ENCODE results near the gene PRRT1. TPM values are rescaled to one million over a fixed set of nuclear protein-coding genes. Genes with fewer than 3 reads are reported as not detected.
"Not testable (repeated sequence)": the region's sequence is repeated elsewhere in the genome, so short reads cannot be mapped to it uniquely, and the experiment has no call there.

Gene PRRT1
- total RNA-seq, 1 donor: under 0.01 TPM

DNA sequence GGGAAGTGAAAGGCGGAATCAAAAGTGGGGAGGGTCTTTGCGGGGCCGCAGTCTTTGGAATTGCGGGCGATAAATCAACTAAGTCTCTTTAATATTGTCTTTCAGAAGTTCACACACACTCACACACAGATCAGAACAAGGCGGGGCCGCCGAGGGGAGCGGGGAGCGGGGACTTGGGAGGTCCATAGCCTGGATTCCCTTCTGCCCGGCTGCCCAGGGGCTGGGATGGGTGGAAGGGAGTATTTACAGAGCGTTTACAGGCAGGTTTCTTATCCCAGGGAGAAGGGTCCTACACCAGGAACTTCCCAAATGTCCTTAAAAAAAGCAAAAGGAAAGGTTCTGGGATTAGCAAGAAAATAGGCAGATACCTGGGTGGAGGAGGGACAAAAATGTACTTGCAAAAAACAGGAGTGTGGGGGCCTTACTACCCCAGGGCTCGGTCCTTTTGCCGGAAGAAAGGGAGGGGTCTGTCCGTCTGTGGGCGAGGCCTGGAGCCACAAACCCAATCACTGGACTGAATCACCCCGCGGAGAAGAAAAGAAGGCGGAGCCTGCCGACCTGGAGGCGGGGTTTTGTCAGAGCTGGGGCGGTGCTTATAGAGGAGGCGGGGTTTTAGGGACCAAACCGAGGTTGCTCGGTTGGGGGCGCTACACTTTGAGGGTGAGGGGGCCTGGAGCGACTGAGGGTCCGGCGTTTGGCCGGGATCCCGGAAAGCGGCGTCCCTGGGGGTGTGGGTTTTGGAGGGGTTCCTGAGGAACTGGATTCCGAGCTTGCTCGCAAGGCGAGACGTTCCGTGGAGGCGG is 3.2 kb downstream of the PRRT1 start:
- Histone ChIP-seq H3K4me1 (ENCODE audit: insufficient read depth, low read length) (peaks cover 15% of the 10 kb centered on the region), H3K79me2 (ENCODE audit: insufficient read depth, low read length) (no peaks in the 10 kb centered on the region), H4K20me1 (ENCODE audit: insufficient read depth, low read length) (no peaks in the 10 kb centered on the region), H3K27ac (ENCODE audit: low read depth, low read length) (no peak overlapping the region), H3K4me3 (ENCODE audit: insufficient read depth, low read length) (peak overlapping the region; percentile 52), H3K27me3 (ENCODE audit: insufficient read depth, low read length) (peaks cover 39% of the 10 kb centered on the region), H2AFZ (ENCODE audit: low read length) (no peak overlapping the region), H3K36me3 (ENCODE audit: insufficient read depth, low read length) (no peaks in the 10 kb centered on the region), H3K9me3 (ENCODE audit: low read depth, low read length) (no peaks in the 10 kb centered on the region), H3K4me2 (ENCODE audit: insufficient read depth, low read length) (peak overlapping the region; percentile 43)
- TF ChIP-seq, protein P1, sequence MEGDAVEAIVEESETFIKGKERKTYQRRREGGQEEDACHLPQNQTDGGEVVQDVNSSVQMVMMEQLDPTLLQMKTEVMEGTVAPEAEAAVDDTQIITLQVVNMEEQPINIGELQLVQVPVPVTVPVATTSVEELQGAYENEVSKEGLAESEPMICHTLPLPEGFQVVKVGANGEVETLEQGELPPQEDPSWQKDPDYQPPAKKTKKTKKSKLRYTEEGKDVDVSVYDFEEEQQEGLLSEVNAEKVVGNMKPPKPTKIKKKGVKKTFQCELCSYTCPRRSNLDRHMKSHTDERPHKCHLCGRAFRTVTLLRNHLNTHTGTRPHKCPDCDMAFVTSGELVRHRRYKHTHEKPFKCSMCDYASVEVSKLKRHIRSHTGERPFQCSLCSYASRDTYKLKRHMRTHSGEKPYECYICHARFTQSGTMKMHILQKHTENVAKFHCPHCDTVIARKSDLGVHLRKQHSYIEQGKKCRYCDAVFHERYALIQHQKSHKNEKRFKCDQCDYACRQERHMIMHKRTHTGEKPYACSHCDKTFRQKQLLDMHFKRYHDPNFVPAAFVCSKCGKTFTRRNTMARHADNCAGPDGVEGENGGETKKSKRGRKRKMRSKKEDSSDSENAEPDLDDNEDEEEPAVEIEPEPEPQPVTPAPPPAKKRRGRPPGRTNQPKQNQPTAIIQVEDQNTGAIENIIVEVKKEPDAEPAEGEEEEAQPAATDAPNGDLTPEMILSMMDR (IDR thresholded peaks at IDR 0.05; ENCODE audit: extremely low read depth, low read depth, low read length): no peak
- DNase-seq (ENCODE audit: insufficient read length, low spot score, missing footprints): peak; percentile 62

DNA sequence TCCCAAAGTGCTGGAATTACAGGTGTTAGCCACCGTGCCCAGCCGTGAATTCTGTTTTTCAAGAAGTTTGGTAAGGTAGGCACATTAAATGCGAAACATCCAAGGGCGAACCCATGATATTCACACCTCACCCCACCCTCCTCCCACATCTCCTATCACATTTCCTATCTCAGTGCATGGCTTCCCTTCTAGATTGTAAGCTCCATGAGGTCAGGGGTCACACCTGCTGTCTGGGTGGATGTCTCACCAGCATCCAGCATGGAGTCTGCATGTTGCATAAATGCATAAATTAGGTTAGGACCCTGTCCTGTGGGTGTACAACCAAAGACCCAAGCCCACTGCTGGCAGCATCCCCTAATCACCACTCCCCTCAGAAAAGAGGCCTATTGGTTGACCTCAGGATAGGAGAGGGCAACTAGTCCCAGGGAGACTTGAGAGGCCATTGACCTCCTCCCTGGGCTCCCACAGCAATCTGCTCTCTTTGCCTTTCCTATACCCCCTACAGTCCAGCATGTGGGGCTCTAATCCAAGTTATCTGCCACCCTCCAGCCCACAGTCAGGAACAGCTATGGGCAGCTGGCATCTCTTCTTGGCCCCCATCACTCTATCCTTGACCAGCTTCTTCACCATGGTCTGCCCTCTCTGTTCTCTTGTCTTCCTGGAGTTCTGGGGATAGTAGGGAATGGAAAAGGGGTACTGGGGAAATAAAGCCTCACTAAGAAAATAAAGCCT is 4.2 kb downstream of the PRRT1 start:
- H2AFZ ChIP-seq (ENCODE audit: low read length): no peak overlapping the region
- TF ChIP-seq, protein P1 (IDR thresholded peaks at IDR 0.05; ENCODE audit: extremely low read depth, low read depth, low read length): no peak
- no peaks in the 10 kb centered on the region for H3K36me3 ChIP-seq (ENCODE audit: insufficient read depth, low read length)
- no peak overlapping the region for H3K4me3 ChIP-seq (ENCODE audit: insufficient read depth, low read length)
- no peak overlapping the region for H3K4me2 ChIP-seq (ENCODE audit: insufficient read depth, low read length)
- H3K27ac ChIP-seq (ENCODE audit: low read depth, low read length): no peak overlapping the region
- peaks cover 39% of the 10 kb centered on the region for H3K27me3 ChIP-seq (ENCODE audit: insufficient read depth, low read length)
- no peaks in the 10 kb centered on the region for H3K9me3 ChIP-seq (ENCODE audit: low read depth, low read length)
- no peaks in the 10 kb centered on the region for H3K79me2 ChIP-seq (ENCODE audit: insufficient read depth, low read length)
- peaks cover 7% of the 10 kb centered on the region for H3K4me1 ChIP-seq (ENCODE audit: insufficient read depth, low read length)
- H4K20me1 ChIP-seq (ENCODE audit: insufficient read depth, low read length): no peaks in the 10 kb centered on the region
- DNase-seq (ENCODE audit: insufficient read length, low spot score, missing footprints): no peak

DNA sequence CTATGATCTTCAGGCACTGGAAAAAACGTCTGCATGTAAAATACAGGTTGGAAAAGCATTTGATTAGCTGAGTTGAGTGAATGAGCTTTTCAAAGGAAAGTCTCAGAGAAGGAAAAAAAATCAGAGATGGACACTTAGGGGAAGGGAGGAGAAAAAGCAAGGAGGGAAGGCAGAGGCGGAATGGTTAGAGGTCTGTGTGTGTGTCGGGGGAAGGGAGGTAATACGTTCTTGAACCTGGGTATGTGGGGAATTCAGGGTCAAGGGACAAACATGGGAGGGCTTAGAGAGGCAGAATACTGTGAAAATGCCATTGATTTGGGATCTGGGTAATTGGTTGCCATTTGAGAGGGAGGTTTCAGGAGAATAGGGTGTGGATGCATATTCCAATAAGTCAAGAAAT is 5.1 kb downstream of the PRRT1 start:
- H3K4me3 ChIP-seq (ENCODE audit: insufficient read depth, low read length): no peak overlapping the region
- H3K4me2 ChIP-seq (ENCODE audit: insufficient read depth, low read length): no peak overlapping the region
- no peaks in the 10 kb centered on the region for H3K4me1 ChIP-seq (ENCODE audit: insufficient read depth, low read length)
- H3K79me2 ChIP-seq (ENCODE audit: insufficient read depth, low read length): no peaks in the 10 kb centered on the region
- no peaks in the 10 kb centered on the region for H4K20me1 ChIP-seq (ENCODE audit: insufficient read depth, low read length)
- H3K27ac ChIP-seq (ENCODE audit: low read depth, low read length): no peak overlapping the region
- peaks cover 41% of the 10 kb centered on the region for H3K27me3 ChIP-seq (ENCODE audit: insufficient read depth, low read length)
- no peak for DNase-seq (ENCODE audit: insufficient read length, low spot score, missing footprints)
- no peaks in the 10 kb centered on the region for H3K9me3 ChIP-seq (ENCODE audit: low read depth, low read length)
- H3K36me3 ChIP-seq (ENCODE audit: insufficient read depth, low read length): no peaks in the 10 kb centered on the region
- H2AFZ ChIP-seq (ENCODE audit: low read length): no peak overlapping the region
- TF ChIP-seq, protein P1 (IDR thresholded peaks at IDR 0.05; ENCODE audit: extremely low read depth, low read depth, low read length): no peak

DNA sequence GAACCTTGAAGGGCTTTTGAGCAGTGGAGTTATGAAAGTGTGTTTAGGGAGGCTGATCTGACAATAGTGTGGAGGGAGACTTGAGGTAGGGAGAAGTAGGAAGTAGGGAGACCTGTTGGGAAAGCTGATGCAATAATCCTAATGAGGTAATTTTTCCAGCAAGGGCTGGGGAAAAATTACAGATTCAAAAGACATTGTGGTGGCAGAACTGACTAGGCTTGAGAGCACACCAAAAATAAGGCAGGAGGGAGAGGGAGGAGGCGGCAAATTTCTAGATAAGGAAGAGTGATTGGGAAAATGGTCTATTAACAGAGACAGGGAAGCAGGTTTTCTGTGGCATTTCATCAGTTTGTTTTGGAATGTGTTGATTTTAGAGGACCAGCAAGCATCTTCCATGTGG is 5.5 kb downstream of the PRRT1 start:
- TF ChIP-seq, protein P1 (IDR thresholded peaks at IDR 0.05; ENCODE audit: extremely low read depth, low read depth, low read length): no peak
- Histone ChIP-seq H4K20me1 (ENCODE audit: insufficient read depth, low read length) (no peaks in the 10 kb centered on the region), H3K36me3 (ENCODE audit: insufficient read depth, low read length) (no peaks in the 10 kb centered on the region), H3K4me1 (ENCODE audit: insufficient read depth, low read length) (no peaks in the 10 kb centered on the region), H3K4me3 (ENCODE audit: insufficient read depth, low read length) (no peak overlapping the region), H3K79me2 (ENCODE audit: insufficient read depth, low read length) (no peaks in the 10 kb centered on the region), H3K4me2 (ENCODE audit: insufficient read depth, low read length) (no peak overlapping the region), H2AFZ (ENCODE audit: low read length) (no peak overlapping the region), H3K27me3 (ENCODE audit: insufficient read depth, low read length) (peaks cover 42% of the 10 kb centered on the region), H3K27ac (ENCODE audit: low read depth, low read length) (no peak overlapping the region), H3K9me3 (ENCODE audit: low read depth, low read length) (no peaks in the 10 kb centered on the region)
- DNase-seq (ENCODE audit: insufficient read length, low spot score, missing footprints): no peak

DNA sequence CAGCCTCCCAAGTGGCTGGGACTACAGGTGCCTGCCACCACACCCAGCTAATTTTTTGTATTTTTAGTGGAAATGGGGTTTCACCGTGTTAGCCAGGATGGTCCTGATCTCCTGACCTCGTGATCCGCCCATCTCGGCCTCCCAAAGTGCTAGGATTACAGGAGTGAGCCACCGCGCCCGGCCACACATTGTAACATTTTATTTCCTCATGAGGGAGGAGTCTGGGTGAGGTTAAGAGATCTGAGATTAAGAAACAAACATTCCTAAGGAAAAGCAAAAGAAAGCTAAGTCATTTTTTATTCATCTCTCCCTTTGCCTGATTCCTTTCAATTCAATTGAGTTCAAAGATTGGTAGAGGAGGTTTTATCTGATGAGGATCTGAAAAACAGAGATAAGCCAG is 7.5 kb downstream of the PRRT1 start:
- H3K4me3 ChIP-seq (ENCODE audit: insufficient read depth, low read length); H3K9me3 ChIP-seq (ENCODE audit: low read depth, low read length); H3K36me3 ChIP-seq (ENCODE audit: insufficient read depth, low read length); H3K4me2 ChIP-seq (ENCODE audit: insufficient read depth, low read length); H3K27ac ChIP-seq (ENCODE audit: low read depth, low read length); H4K20me1 ChIP-seq (ENCODE audit: insufficient read depth, low read length); H3K79me2 ChIP-seq (ENCODE audit: insufficient read depth, low read length); H2AFZ ChIP-seq (ENCODE audit: low read length); H3K4me1 ChIP-seq (ENCODE audit: insufficient read depth, low read length): not testable (repeated sequence)
- peaks cover 39% of the 10 kb centered on the region for H3K27me3 ChIP-seq (ENCODE audit: insufficient read depth, low read length)
- DNase-seq (ENCODE audit: insufficient read length, low spot score, missing footprints): peak; percentile 42
